ENCODE results near the gene REV3L.
"Not testable (repeated sequence)": the region's sequence is repeated elsewhere in the genome, so short reads cannot be mapped to it uniquely, and the experiment has no call there.

REV3L gene

GRCh38 chr6:111490067-111490466, 7.0 kb upstream of the REV3L start:
- no peak for DNase-seq

- peak; percentile 62 for DNase-seq
Observed at GRCh38 chr6:111487661-111488060, 4.6 kb upstream of the REV3L start.

- DNase-seq: no peak
Observed at GRCh38 chr6:111486921-111487320, 3.9 kb upstream of the REV3L start.

GRCh38 chr6:111486475-111486874, 3.5 kb upstream of the REV3L start:
- no peak for DNase-seq

GRCh38 chr6:111485342-111485741, 2.3 kb upstream of the REV3L start:
- DNase-seq: no peak

- DNase-seq: no peak
Observed at GRCh38 chr6:111484633-111484930, 1.6 kb upstream of the REV3L start.

- peak; percentile 96 for DNase-seq
Observed at GRCh38 chr6:111483736-111484632, 966 bp upstream of the REV3L start.

GRCh38 chr6:111482188-111482958, 645 bp downstream of the REV3L start:
- peak; percentile 59 for DNase-seq

GRCh38 chr6:111481836-111482187, 1.2 kb downstream of the REV3L start:
- DNase-seq: no peak

GRCh38 chr6:111480988-111481822, 1.8 kb downstream of the REV3L start:
- DNase-seq: peak; percentile 30

GRCh38 chr6:111478749-111479148, 4.3 kb downstream of the REV3L start:
- DNase-seq: peak; percentile 68

GRCh38 chr6:111478064-111478476, 4.9 kb downstream of the REV3L start:
- peak; percentile 72 for DNase-seq

- peak; percentile 23 for DNase-seq
Observed at GRCh38 chr6:111477481-111477938, 5.5 kb downstream of the REV3L start.

- not testable (repeated sequence) for DNase-seq
Observed at GRCh38 chr6:111476061-111476460, 7.0 kb downstream of the REV3L start.

- DNase-seq: no peak
Observed at GRCh38 chr6:111474771-111475170, 8.2 kb downstream of the REV3L start.

- DNase-seq: no peak
Observed at GRCh38 chr6:111474106-111474505, 8.9 kb downstream of the REV3L start.

- DNase-seq: no peak
Observed at GRCh38 chr6:111472933-111473435, 10.0 kb downstream of the REV3L start.

GRCh38 chr6:111471958-111472357, 11.1 kb downstream of the REV3L start:
- DNase-seq: no peak

GRCh38 chr6:111471533-111471932, 11.5 kb downstream of the REV3L start:
- no peak for DNase-seq

GRCh38 chr6:111470991-111471390, 12.0 kb downstream of the REV3L start:
- DNase-seq: no peak

- no peak for DNase-seq
Observed at GRCh38 chr6:111469543-111469942, 13.5 kb downstream of the REV3L start.

- DNase-seq: peak; percentile 56
Observed at GRCh38 chr6:111468329-111469012, 14.5 kb downstream of the REV3L start.

Data from EL (cell line).